ENCODE results near the gene SARNP. TPM values are rescaled to one million over a fixed set of nuclear protein-coding genes. Genes with fewer than 3 reads are reported as not detected.
A peak's percentile ranks its signal among the peaks of the same experiment; 100 is the strongest.

The SARNP gene
- total RNA-seq, 1 donor from 2014 or later = 67.9 TPM

GRCh38 chr12:55728186-55728938 lies 89.2 kb downstream of the SARNP start:
- Mint-ChIP-seq H3K27ac (peak overlapping the region; percentile 87), H3K36me3 (peaks cover 9% of the 10 kb centered on the region), H3K27me3 (ENCODE audit: low read depth) (no peaks in the 10 kb centered on the region), H3K9me3 (no peaks in the 10 kb centered on the region), H3K4me1 (peaks cover 31% of the 10 kb centered on the region), H3K4me3 (peak overlapping the region; percentile 80)
- DNase-seq (ENCODE audit: low spot score in 2 of 2, unreplicated experiment in 2 of 2) = peak in 1 of 2 experiments; percentile 61
- no peak for TF ChIP-seq CTCF (IDR thresholded peaks at IDR 0.05; ENCODE audit: unreplicated experiment)

- Mint-ChIP-seq H3K36me3 (peaks cover 9% of the 10 kb centered on the region), H3K9me3 (no peaks in the 10 kb centered on the region), H3K4me1 (peaks cover 31% of the 10 kb centered on the region), H3K4me3 (peak overlapping the region; percentile 80), H3K27me3 (ENCODE audit: low read depth) (no peaks in the 10 kb centered on the region), H3K27ac (peak overlapping the region; percentile 87)
- no peak for DNase-seq (ENCODE audit: low spot score in 2 of 2, unreplicated experiment in 2 of 2)
- no peak for TF ChIP-seq CTCF (IDR thresholded peaks at IDR 0.05; ENCODE audit: unreplicated experiment)
These were observed 89.8 kb downstream of the SARNP start for GRCh38 chr12:55727643-55728185.

- DNase-seq (ENCODE audit: low spot score in 2 of 2, unreplicated experiment in 2 of 2) = no peak
- Mint-ChIP-seq H3K4me1 (peaks cover 31% of the 10 kb centered on the region), H3K27ac (peak overlapping the region; percentile 9), H3K4me3 (peak overlapping the region; percentile 80), H3K27me3 (ENCODE audit: low read depth) (no peaks in the 10 kb centered on the region), H3K9me3 (no peaks in the 10 kb centered on the region), H3K36me3 (peaks cover 9% of the 10 kb centered on the region)
- TF ChIP-seq CTCF (IDR thresholded peaks at IDR 0.05; ENCODE audit: unreplicated experiment) = no peak
These were observed 90.6 kb downstream of the SARNP start for GRCh38 chr12:55726971-55727370.

GRCh38 chr12:55725556-55725955 lies 92.0 kb downstream of the SARNP start:
- H3K4me3 Mint-ChIP-seq = no peak overlapping the region
- peak overlapping the region; percentile 53 for H3K27ac Mint-ChIP-seq
- H3K36me3 Mint-ChIP-seq = peaks cover 9% of the 10 kb centered on the region
- no peak for DNase-seq (ENCODE audit: low spot score in 2 of 2, unreplicated experiment in 2 of 2)
- no peak for TF ChIP-seq CTCF (IDR thresholded peaks at IDR 0.05; ENCODE audit: unreplicated experiment)
- no peaks in the 10 kb centered on the region for H3K9me3 Mint-ChIP-seq
- H3K27me3 Mint-ChIP-seq (ENCODE audit: low read depth) = no peaks in the 10 kb centered on the region
- peaks cover 28% of the 10 kb centered on the region for H3K4me1 Mint-ChIP-seq

- no peak for DNase-seq (ENCODE audit: low spot score in 2 of 2, unreplicated experiment in 2 of 2)
- H3K36me3 Mint-ChIP-seq = peaks cover 9% of the 10 kb centered on the region
- no peak overlapping the region for H3K4me3 Mint-ChIP-seq
- TF ChIP-seq CTCF (IDR thresholded peaks at IDR 0.05; ENCODE audit: unreplicated experiment) = no peak
- H3K27ac Mint-ChIP-seq = peak overlapping the region; percentile 53
- peaks cover 21% of the 10 kb centered on the region for H3K4me1 Mint-ChIP-seq
- H3K9me3 Mint-ChIP-seq = no peaks in the 10 kb centered on the region
- no peaks in the 10 kb centered on the region for H3K27me3 Mint-ChIP-seq (ENCODE audit: low read depth)
These were observed 92.6 kb downstream of the SARNP start for GRCh38 chr12:55724940-55725309.
